DMS 273 (cell line): ENCODE results near the gene GLDC.
A peak's percentile ranks its signal among the peaks of the same experiment; 100 is the strongest.

Source experiments
- DNase-seq: peaks from one replicate; lab custom pipeline; 2025; ENCODE audit not compliant: unreplicated experiment; lab: John Stamatoyannopoulos, UW

GLDC gene

DNA sequence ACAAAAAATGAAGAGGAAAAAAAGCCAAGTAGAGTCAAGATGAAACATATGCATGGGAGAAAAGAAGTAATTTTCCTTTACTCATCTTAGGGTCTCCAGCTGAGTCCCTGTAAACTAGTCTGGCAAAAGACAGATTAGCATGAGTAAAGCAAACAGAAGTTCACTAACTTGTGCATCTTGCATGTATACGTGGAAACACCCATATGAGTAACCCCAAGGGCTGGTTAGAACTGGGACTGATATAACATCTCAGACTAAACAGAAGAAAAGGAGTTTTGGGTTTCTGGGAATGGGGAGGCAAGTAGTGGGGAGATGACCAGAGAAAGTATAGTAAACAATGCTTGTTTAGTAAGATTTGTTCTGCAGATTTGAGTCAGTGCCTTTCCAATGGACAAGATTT lies 20.1 kb upstream of the GLDC start:
- DNase-seq = no peak

DNA sequence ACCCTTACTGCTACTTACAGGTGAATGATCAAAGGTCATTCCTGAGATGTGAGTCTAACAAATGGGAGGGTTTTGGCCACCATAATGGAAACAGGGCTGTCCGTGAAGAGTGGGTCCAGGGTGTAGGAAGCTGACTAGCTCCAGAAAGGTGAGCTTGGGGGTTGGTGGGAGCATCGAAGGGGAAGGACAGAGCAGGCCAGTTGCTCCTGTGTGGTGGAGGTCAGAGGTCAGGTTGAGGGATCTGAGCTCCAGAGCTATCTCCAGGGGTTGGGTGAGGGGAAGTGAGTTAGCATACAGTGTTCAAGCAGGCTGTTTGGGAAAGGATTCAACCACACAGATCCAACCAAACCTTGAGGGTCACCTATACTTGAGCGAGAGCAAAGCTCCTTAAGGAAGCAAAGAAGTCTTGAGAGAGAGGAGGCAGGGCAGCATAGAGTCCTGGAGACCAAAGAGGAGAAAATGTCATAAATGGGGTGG lies 18.7 kb upstream of the GLDC start:
- no peak for DNase-seq

DNA sequence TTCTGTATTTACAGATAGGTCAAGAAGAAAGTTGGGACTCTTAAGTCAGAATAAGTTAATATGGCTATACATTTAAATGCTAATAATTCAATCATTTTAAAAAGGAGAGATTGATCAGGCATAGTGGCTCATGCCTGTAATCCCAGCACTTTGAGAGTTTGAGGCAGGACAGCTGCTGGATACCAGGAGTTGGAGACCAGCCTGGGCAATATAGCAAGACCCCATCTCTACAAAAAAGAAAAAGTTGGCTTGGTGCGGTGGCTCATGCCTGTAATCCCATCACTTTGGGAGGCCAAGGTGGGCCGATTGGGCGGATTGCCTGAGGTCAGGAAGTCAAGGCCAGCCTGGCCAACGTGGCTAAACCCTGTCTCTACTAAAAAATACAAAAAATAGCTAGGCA lies 15.0 kb upstream of the GLDC start:
- DNase-seq = no peak

DNA sequence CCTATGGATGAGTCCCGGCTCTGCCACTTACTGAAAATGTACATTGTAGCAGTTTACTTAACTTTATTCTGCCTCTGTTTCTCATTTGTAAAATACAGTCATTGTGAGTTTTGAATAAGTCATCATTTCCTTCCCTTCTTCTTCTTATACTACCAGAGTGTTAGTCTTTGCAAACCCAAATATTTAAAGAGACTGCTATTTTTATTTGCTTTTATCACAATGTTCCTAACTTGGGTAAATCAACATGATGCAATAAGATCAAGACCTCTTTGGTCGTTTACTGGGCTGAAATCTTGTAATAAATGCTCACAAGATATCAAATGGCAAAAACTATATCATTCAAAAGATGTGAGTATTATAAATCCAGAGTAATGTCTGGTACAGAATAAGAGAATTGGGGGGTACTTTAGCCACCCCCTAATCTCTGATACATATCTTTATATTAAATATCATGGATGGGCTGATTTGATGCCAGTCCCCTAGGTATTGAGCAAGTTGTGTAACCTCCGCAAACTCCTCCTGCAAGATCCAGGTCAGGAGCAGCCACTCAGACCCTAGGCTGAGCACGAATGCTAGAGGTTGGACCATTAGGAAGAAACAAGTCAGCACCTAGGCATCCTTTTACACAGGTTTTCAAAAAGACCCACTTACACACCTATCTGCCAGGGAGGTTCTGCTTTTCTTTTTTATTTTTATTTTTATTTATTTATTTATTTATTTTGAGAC lies 13.3 kb upstream of the GLDC start:
- DNase-seq = no peak

DNA sequence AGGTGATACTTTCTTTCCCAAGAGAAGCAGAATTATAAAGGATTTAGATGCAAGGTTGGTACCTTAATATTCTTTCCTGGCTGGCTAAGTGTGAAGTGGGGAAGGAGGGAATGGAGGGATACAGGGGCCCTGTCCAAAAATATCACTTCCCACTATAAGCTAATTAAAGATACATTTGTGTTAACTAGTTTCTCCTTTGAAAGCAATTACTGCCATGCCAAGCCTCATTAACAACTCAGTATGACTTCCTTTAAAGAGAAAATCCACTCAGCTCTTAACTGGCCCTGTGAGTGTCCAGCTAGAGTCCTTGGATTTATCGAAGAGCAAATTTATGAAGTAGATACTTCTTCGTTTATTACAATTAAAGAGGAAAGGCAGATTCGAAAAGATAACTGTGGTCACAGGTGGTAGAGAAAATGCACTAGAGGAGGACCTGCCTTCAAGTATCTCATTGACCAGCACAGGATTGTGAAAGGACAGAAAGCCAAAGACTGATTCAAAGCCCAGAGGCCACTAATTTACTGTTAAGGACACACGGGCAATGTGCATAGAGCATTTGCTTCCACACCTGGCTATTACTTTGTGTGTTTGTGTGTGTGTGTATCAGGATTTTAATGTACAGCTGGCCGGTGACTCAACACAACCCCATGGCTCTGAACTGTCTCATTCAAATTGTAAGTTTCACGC lies 11.2 kb upstream of the GLDC start:
- no peak for DNase-seq

DNA sequence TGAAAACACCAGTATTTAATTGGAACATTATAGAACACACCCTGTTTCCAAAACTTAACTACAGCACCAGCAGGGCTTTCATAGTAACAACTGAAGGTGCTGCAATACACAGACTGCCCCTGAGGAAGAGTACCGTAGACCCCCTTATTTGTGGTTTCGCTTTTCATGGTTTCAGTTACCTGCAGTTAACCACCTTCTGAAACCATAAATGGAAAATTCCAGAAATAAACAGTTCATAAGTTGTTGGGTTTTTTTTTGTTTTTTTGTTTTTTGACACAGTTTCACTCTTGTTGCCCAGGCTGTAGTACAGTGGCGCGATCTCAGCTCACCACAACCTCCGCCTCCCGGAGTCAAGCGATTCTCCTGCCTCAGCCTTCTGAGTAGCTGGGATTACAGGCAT lies 9.5 kb upstream of the GLDC start:
- DNase-seq = no peak

DNA sequence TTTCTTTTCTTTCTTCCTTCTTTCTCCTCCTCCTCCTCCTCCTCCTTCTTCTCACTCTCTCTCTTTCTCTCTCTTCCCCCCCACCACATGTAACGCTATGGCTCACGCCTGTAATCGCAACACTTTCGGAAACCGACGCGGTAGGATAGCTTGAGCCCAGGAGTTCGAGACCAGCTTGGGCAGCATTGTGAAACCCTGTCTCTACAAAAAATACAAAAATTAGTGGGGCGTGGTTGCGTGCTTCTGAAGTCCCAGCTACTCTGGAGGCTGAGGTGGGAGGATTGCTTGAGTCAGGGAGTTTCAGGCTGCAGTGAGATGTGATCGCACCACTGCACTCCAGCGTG lies 736 bp upstream of the GLDC start:
- peak; percentile 64 for DNase-seq

DNA sequence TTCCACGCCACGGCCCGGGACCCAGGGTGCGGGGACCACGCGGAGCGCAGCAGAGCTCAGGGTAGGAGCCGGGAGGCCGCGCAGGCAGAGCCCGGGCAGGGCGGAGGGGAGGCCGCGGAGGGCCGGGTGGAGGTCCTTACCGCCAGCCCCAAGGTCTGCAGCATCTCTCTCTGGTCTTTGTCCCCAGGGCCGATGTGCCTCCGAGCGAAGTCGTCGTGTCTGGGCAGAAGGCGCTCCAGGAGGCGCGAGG lies 499 bp downstream of the GLDC start:
- DNase-seq = peak; percentile 57

DNA sequence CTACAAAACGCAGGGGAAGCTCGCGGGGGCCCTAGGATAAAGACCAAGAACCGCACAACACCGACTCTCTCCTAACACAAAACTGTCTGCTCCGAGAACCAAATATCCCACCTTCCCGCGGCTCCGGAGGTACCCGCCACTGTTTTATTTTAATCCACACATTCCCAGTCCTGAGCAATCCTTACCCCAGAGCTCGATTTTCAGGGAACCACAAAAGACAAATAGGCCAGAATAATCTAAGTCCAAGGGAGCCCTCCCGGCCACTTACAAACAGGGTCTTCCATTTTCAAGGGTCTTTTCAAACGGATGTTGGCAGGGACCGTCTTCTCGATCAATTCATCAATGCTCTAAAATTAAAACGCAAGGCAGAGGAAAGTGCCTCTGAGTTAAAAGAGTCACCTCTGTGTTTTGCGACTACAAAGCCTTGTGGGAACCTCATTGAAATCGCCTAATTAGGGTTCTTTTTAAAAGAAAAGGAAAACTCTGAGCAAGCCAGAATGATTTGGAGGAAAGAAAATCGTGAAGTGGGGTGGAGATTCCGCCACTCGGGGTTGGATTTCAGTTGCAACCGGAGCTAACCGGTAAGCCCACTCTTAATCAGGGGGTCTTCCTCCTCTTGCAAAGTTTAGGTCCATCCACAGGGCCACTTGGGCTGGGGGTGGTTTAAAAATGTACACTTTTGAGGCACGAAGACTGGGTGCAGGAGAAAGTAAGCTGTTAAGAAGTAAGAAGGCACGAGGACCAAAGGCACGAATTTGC lies 1.0 kb downstream of the GLDC start:
- DNase-seq = peak; percentile 57

DNA sequence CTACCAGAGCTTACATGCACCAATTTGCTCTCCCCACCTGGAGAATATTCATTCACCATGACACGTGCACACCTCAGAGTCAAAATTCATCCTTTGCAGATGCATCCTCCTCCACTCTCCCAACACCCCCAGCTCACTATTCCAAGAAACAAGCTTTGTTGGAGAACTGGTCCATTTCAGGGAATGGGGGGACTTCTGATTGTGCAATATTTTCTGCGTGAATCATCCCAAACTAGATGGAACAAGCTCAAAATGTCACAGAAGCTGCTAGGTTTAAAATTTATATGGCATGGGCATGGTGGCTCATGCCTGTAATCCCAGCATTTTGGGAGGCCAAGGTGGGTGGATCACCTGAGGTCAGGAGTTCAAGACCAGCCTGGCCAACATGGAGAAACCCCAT lies 3.6 kb downstream of the GLDC start:
- no peak for DNase-seq

DNA sequence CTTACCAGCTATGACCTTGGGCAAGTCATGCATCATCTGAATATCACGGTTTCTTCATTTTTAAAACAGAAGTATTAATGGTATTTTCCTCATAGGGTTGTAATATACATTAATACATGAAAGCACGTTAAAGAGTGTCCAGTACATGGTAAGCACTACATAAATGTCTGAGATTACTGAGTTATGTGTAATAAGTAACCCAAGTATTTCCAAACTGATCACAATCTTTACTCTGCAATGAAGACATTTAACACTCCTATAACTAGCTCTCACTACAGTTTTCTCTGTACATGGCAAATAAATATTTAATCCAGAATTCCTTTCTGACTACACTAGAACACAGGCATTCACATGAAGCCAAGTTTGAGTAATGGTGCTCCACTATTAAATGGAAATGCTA lies 4.0 kb downstream of the GLDC start:
- DNase-seq = no peak

DNA sequence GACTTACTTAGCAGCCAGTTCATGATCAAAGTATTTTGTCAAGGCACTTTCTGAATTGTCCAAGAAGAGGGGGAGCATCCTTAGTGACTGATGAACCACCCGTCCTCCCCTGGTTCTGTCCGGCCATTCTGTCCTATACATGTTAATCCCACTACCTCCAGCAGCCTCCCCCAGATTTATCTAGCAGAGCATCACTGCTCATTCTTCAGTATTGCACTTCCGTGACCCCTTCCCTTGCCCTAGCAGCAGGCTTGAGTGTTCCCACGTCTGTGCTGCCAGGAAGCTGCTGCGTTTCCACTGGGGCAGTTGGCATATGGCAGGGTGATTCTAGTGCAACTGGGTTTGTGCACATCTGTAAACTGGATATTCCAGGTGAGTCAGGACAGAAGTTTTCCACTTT lies 4.5 kb downstream of the GLDC start:
- peak; percentile 12 for DNase-seq

DNA sequence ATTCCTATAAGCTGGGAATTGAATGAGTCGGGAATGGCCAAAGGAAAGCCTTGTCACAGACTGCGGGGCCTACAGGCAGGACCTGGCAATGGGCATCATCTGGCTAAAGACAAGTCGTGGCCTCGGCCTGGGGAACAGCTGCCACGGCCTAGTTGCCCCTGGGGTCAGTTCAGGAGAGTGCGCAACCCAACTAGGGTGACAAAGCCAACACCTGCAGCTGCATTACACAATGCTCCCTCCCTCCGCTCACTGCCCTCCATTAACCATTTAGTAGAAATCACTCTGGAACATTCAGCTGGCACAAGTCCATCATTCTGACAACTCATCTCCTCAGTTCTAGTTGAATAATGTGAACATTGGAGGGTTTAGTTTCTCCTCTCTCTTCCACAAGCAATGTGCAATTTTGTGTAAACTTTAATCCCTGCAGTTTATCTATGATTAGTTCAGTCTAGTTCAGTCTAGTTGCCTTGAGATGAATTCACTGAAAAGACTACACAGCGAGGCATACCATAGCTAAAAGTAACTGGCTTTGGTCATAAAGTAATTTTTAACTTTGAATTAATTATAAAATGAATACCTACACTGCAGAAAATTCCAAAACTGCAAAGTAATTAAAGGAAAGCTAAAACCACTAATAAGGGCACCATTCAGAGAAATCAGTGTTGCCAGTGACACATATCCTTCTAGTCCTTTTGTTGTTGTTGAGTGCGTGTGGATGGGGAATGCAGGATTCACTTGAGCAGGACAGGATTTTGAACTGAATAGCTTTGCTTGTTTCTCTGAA lies 5.1 kb downstream of the GLDC start:
- DNase-seq = peak; percentile 30

DNA sequence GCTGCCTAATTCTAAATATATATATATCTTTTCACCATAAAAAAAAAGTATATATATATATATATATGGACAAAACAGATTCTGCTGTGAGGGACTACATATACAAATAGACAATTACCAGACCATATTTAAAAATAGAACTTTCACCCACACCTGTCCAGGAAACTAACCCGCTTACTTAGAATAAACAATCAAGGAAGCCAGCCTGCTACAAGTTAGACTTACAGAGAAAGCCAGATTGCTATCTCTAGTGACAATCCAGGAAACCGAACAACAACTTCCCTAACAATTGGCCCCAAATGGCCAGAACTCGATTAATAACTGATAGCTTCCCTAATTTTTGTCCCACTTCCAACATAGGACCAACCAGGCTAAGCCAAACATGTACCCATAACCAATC lies 5.9 kb downstream of the GLDC start:
- DNase-seq = no peak

DNA sequence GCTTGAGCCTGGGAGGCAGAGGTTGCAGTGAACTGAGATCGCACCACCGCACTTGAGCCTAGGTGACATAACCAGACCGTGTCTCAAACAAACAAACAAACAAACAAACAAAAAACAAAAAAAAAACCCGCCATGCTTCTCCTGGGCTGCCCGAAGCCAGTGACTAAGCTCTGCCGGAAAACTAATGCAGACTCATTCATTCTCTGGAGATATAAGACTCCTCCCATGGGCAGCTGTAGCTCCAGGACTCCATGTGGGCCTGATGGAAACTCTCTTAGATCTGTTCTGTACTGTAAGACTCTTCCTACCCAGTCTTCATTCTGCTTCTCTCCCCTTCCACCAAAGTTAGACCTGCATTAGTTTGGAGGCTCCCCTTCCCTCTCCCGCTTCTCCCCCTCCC lies 11.1 kb downstream of the GLDC start:
- DNase-seq = no peak

DNA sequence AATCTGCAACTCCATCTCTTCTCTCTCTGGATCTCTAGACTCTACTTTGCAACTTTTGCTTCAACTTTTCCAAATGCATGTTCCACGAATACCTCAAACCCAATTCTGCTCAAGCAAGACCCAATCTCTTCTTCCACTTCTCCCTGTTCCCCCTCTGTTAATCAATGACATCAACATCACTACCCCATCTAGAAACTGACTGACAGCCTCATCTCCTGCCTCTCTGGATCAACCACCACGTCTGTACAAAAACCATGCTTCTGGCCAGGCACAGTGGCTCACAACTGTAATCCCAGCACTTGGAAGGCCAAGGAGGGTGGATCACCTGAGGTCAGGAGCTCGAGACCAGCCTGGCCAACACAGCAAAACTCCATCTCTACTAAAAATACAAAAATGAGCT lies 12.2 kb downstream of the GLDC start:
- DNase-seq = no peak

DNA sequence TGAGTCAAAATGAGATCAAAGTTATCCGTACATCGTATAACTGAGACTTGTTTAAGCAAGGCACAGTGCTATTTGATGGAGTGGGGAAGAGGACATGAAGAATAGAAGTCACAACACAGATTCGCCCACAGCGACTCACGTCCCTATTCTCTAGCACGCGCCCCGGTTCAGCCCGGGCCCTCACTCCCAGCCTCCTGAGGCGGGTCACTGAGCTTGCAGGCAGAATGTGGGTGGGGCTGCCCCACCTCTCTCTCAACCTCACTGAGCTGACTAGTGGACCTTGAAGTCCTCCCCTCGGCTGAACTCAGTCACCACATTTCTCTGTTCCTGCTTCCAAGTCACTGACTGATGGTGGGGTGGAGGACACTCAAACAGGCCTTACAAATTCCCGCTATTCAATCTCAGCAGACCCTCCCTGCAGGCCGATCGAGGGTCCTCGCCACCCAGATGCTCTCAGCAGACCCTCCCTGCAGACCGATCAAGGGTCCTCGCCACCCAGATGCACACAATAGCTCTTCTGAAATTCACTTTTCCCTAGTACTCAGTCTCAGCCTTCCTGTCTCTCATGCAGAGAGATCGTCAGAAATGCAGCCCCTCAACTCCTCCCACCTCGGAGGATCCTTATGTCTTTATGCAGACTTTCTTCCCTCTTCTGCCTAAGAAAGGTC lies 12.9 kb downstream of the GLDC start:
- DNase-seq = no peak

DNA sequence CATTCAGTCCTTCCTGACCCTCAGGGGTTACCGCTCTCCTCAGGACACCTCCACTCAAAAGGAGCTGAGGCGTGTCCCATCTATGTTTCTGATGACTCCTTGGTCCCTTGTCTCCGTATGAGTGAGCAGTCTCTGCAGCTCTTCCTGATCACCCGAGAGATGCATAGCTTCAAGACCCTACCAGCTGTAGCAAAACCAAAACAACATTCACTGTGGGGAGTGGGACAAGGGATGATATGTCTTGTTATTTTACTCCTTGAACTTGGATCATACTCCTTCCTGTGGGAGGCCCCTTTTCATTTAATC lies 14.4 kb downstream of the GLDC start:
- no peak for DNase-seq

DNA sequence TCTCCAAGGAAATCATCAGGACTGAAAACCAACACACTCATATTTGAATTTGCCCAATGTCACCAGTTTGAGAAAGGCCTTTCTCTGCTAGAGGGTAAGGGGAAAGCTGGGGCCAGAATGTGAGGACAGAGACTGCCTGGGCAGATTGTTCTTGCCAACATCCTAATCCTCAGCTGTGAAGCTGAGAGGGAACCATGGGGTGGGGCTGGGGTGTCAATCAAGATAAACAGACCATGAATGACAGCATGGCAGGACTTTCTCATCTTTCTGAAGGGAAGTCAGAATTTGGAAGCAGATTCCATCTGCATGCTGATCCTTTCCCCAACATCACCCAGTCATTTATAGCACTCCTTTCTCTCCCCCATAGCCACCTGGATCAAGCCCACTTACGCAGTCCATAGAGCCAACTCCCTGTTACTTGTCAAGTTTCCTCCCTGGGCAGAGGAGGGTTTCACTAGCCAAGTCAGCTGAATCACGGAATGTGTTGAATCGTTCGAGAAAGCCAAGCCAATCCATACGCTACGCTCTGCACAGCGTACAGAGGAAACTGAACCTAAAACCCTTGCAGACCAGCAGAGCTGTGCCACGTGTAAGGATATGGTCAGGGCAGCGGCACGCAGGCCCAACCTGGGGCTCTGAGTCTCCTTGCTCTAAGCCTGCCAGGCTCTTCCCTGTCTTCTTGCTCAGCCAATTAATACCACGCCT lies 14.9 kb downstream of the GLDC start:
- no peak for DNase-seq

DNA sequence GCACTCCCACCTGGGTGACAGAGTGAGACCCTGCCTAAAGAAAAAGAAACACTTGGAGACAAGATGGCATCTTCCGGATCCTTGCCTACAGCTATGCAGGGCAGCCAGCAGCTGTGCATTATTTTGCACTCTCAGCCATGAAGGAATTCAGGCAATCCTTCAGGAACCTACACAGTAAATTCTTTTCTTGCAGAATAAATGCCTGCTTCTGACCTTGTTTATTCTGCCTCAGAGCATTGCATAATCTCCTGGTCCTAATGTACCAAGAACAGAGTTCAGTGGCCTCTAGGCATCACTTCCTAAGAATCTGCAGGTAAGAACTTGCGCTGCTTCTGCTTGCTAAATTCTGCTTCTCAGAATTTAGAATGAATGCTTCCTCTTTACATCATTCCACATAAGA lies 16.8 kb downstream of the GLDC start:
- DNase-seq = no peak

DNA sequence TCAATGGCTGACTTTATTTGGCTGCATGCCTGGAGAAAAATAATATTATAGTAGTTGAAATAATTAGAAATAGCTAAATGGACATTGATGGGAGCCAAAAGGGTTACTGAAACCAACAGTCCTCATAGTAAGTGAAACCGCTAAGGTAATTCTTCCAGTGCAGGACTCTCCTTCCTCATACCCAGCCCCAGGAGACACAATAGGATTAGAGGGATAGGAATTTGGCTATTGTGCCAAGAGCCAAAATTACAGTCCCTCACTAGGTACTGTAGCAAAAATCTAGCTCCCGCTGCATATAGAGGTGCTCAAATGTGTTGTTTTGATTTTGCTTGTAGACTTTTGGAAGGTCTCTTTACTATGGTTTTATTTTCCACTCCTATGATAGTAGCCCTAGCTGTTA lies 20.2 kb downstream of the GLDC start:
- DNase-seq = no peak
